Stimulated activated CD4-positive, alpha-beta T cell treated with anti-CD3 and anti-CD28 coated beads, Interleukin-15, amount 100 ng/mL, for 48 hours (primary cell): ENCODE results near the gene FARP1.

Experiments used
- DNase-seq, 2 donors: peaks; one replicate each; pipeline ENCODE4 v3.0.0-alpha.2; 2020; ENCODE audit warnings: low read depth in 2 of 2

The FARP1 gene

DNA sequence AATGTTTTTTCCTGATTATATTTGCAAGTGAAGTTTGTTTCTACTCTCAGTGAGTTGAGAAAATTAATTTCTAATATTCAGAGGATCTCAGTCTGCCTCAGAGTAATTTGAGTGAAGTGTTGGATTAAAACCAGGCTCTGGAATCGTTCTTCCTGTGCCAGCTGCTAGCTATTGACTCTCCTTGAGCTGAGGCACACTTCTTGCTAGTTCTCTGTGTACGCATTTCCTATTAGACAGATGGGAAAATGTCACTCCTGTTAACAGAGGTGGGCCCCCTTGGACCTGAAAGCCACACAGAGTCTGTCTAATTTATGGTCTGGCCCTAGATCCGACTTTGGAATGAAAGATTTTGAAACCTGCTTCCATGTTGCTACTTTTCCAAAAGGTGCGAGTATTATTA lies 141.8 kb downstream of the FARP1 start:
- DNase-seq: no peak

DNA sequence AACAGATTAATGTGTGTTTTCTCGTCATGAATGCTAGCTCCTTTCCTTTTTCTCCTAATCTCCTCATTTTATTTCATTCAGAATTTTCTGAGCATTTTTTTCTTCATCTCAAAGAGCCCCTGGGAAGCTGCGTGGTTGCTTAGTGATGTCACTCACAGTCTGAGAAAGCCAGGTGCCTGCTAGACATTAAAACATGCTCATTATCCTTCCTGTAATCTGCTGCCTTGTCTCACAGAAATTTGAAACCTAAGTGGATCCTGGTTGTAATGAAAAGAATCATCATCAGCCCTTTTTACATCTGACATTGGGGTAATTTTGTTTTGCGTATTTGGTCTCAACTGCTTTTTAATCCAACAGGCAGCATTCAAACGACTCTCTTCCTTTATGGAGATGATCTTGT lies 142.4 kb downstream of the FARP1 start:
- DNase-seq: no peak

DNA sequence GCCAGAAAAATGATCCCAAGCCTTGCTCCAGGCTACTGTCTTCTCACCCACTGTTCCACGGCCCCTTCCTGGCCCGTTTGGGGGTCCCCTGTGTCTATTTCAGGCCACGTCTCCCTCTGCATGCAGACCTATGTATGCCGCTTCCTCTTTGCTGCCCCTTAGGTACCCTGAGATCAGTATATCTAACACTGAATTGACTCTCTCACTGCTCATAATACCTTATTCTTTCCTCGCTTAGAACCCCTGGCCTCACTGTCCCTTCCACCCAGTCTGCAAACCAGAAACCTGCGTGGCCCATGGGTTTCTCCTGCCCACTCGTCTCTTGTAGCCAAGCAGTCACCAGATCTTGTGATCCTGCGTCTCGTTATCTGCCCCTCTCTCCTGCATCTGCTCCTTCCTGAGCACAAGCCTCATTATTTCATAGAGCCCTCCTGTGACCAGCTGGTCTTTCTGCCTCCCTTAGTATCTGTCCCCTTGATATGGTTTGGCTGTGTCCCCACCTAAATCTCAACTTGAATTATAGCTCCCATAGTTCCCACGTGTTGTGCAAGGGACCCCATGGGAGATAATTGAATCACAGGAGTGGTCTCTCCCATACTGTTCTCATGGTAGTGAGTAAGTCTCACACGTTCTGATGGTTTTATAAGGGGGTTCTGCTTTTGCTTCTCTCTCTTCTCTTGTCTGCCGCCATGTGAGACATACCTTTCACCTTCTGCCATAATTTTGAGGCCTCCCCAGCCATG lies 143.1 kb downstream of the FARP1 start:
- DNase-seq: no peak

DNA sequence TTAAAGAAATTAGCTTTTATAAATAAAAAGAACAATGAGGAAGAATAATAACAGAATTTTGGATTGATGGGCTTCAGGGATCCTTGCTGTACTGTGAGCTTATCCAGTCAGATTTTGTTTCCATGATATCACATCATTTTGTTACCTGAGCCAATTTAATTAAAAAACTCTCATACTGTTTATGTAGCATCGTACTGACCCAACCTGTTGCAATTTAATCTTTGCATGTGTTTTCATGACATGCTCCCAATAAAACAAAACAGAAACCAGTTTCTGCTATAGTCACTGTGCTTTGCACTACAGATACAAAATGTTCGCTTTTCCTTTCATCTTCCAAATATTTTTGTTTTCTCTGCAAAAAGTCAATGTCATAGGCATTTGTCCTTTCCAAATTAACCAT lies 143.9 kb downstream of the FARP1 start:
- DNase-seq: no peak

DNA sequence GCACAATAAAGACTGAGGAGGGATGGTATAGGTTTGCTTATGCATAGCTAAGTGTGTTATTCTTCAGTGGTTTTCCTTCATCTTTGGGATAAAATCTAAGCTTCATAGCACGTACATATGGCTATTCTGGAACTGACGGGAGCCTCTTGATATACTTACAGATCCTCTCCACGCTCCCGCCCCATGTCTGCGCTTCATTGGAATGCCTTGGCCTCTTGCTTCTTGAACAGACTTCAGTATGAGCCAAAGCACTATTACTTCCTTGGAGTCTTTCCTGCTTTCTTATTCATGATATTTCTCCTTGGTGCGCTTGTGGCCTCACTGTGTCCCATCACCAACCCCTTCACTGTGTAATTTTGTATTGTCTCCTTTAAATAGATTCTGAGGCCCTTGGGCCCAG lies 145.3 kb downstream of the FARP1 start:
- no peak for DNase-seq

DNA sequence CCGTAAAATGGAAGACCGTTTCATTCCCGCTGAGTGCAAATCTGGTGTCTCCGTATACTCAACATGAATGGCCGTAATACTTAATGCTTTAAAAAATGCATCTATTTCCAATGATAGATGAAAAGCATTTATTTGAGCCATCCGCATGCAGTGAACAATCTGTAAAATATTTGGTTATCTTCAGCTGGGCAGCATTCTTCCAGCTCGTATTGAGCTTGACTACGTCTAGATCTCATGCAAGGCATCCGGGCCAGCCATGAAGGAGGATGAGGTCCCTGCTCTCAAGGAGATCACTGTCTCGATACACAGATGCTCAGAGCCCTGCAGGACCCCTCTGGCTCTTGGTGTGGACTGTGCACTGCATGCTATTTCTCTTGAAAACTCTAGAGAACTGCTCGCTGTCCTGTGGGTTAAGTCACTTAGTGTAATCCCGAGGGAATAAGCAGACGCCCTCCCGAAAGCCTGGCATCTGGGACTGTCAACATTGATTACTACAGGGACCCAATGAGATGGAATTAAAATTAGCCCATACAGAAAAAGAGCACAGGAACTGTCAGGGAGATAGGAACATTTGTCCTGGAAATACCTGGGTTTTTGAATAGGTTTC lies 146.5 kb downstream of the FARP1 start:
- DNase-seq: no peak

DNA sequence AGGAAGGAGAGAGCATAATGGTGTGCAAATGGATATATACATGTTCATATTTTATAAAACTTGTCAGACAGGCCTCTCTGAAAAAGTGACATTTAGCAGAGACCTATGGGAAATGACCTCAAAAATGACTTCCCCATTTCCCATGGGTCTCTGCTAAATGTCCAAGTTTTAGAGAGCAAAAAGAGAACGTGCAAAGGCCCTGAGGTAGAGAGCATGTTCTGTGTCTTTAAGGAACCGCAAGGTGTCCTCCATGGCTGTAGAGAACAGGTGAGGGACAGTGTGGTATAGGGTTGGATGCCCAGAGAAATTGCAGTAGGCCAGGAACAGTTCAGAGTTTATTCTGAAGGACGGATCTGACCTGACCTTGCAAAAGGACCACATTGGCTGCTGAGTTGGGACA lies 147.4 kb downstream of the FARP1 start:
- no peak for DNase-seq

DNA sequence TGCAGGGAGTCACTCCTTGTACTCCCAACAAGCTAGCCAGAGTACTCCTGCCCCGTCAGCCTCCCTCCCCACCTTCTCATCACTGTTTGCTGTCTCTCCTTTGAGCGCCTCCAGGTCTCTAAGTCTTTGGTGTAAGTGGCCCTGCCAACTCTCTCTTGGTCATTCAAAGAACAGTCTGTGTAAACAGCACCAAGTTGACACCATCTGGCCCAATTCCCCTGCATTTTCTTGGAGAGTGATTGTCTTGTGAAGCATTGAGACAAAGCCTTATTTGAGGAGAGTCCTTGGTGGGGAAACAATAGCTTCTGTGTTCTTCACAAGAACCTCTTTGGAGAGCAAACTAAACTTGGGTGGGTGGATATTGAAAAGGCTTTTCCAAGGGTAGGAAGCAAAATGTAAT lies 148.8 kb downstream of the FARP1 start:
- DNase-seq: no peak

DNA sequence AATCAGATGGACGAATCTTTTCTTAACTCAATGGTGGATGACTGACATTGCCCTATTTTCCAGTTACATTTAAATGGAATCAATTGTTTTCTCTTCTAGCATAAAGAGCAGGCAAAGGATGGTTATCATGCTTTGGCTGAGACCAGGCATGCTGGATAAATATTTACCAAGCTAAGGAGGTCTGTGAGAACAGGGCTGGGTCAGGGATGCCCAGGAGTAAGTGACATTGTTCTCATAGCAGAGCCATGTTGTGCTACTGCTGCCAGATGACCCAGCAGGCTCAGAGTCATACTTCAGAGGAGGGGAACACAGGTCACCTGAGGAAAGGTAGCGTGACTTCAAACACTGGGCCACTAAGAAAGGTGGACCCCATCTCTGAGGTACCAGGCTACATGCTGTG lies 150.2 kb downstream of the FARP1 start:
- DNase-seq: no peak

DNA sequence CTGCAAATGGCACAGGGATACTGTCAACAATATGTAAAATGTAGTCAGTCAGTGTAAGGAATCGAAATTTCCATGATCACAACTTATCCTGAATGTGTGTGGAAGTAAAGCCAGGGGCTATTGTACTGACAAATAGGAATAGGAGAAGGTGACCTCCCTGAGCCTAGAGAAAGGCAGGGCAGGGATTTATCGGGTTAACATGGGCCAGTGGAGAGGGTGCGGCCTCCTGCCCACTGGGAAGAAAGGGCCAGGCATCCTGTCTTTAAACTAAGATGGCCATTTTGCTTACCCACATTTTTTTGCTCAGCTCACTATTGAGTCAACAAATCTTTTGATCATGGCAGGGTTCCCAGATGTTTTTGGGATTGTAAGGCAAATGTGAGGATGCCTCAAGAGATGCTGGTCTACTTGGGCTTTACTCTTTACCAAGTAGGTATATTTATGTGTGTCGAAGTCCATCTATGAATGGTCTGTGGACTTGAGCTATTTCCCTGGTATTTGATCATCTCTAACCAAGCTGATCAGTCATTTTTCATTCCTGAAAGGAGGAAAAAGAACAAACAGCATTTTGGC lies 150.8 kb downstream of the FARP1 start:
- no peak for DNase-seq

DNA sequence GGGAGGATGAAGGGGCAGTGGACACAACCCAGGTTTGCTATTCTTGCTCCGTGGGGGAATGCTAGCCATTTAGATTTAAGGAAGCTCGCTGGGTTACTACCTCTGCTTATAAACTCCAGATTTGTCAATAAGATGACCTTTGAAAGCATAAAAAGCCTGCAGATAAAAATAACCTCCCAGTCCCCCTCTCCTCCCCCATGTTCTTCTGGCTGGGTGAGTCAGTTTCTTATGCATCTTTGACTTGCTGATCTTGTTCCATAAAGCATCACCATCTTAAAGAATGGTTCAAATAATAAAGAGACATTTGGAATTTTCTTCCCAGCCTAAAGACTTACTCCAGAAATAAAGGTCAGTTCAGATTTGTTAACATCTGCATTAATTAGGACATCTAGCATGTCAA lies 152.5 kb downstream of the FARP1 start:
- DNase-seq: no peak

DNA sequence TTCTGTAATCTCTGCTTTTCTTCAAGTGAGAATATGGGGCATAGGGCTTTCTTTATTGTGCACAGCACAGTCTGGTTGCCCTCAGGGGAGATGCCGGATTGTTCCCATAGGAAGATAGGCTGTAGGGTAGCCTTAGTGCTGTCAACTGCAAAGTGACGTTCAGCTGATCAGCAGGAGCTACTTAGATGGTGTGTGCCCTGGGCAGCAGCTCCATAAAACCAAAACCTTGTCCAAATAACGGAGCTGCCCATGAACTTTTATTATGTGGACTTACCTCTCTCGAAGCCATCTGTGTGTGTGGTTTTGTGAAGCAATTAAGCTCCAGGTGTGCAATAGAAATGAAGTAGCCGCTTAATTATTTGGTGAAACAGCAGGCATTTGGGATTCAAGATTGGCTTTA lies 154.2 kb downstream of the FARP1 start:
- no peak for DNase-seq

DNA sequence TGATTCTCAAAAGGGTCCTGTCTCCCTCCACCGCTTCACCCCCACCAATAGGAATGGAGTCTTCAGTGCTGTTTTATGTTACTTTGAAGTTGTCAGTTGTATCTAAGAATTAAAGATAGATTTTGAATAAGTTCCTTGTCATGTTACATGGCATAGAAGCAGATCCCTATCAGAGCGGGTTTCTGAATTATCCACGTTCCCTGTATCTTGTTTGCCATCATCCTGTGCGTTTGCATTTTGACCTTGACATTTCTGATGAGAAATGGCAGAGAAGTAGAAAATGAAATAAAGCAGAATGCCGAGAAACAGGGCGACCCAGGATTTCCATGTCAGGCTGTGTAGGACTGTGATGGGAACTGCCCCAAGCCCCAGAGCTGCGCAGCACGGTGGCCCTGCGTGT lies 154.9 kb downstream of the FARP1 start:
- DNase-seq: no peak

DNA sequence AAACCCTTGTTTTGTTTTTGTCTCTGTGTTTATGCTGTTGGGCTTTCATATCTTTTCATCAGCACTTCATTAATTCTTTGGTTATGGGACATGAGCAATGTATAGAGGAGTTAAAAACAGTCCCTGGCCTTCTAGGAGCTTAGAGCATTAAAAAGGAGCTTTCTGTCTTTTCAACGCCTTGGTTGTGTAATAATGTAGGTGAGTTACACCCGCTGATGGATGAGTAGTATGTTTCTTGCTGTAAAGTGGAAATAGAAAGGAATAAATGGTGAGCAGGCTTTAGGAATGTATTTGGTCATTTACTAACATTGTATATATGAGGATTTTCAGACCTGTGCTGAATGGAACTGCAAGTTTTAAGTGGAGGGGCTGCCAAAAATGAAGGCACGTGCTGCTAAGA lies 155.7 kb downstream of the FARP1 start:
- no peak for DNase-seq

DNA sequence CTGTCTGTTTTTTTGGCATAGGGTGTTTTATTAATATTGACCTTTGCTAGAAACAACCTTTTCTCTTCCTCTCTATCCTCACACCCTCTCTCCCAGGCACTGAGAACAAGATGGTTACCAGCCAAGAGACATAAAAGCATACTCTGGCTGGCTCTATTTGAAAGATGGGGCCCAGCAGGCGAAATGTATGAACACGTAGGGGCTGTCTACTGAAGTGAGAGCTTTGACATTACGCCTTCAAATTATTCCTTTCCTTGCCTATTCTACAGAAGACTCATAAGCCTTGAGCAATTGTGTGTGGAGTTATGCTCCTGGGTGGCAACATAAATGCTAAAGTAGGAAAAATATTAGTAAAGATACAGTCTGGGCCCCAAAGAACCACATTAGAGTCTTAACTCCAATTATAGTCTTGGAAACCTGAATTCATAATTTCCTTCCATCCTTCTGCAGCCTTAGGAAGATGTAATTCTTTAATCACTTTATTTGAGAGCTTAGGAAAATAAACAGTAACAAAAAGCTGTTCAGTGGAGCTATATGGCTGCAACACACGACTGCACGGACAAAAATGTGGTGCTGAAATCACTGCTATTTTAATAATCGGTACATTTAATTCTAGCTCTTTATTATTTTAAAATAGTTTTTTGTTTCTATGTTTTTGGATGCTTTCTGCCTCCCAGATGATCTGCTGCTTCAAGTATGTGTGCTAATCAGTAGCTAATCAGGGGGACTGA lies 156.5 kb downstream of the FARP1 start:
- no peak for DNase-seq

DNA sequence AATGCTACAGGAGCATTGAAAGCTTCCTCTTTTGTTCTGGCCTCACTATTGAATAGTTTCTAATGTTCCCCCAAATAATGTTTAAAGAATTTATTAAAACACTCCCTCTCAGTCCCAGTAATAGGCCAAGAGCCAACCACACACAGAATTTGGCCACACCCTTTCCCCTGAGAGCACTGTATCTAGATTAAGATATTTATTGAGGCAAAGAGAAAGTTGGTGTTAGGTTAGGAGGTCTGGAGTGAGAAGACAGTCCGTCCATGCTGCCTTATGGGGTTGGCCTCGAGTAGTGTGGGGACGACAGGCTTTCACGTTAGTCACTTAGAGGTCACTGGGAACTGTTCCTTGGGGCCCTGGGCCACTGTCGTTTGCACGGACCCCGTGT lies 157.1 kb downstream of the FARP1 start:
- DNase-seq: no peak

DNA sequence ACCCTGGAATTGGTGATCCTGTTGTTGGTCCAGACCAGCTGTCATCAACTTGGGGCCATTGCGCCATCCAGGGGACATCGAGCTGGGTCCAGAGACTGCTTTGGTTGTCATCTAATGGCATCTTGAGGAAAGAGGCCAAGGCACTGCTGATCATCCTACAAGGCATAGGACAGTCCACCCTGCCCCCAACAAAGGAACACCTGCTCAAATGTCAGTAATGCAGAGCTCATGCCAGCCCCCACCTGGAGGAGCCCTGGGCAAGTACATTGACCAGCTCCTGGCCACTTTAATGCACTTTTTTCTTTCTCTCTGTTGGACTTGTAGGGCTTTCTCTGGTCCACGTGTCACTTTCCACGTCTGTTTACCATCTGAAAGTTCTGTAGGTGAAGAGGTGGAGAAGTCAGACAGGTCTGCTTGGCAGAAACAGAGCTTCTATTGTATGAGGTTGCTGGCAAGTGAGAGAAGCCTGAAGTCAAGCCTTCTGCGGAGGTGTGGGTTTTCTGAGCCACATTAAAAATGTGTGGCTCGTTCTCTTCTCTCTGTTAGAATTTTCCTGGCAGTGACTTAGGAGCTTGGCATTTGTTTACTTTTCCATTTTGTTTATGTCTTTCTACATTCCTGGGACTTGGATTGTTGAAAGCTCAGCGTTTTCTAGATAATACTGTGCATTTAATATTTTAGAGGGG lies 158.2 kb downstream of the FARP1 start:
- DNase-seq: no peak

DNA sequence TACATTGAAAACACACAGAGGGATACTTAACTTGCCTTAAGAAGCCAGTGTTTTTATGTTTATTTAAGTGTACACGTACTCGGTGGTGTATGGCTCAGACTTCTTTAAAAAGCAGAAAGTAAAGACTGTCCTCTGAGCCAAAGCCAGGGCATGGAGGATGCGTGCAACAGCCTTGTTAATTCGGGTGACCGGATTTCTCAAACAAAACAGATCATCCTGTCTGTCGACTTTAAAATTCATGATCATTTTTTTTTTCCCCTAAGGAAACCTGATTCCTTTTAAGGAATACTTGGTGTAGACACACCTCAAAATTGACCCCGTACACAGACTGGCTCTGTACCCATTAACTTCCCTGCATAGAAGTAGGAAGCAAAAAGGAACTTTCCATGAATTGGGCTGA lies 158.8 kb downstream of the FARP1 start:
- DNase-seq: no peak

DNA sequence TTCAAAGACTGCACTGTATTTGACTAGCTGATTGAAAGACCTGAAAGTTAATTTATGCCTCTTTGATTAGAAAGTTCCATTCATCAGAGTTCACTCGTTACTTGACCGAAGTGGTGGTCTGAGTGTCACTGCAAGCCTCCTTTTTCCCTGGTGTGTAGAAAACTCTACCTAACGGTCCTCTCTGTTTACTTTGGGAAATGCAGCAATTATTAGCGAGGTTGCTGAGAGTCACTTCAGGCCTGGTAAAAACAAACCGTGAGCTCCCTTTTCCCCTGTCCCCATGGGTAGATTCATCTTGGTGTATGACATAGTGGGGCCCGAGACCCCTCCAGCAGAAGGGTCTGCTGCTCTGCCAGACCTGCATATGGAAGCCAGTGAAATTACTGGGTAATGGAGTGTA lies 161.0 kb downstream of the FARP1 start:
- no peak for DNase-seq

DNA sequence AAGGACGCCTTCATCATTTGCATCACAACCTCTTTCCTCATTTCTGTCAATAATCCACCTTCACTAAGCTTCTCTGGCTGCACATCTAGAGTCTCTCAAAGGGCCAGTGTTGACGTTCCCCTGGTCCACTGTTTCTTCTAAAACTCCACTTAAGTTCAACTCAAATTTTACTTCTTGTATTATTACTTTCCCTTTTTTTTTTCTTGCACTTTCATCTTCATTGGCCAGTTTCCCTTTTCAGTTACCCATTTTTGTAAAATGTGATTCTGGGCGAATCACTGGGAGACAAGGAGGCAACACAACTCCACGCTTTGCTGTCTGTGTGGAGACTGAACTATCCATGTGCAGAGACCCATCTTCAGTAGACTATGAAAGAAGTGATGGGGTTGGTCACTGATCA lies 162.8 kb downstream of the FARP1 start:
- DNase-seq: no peak

DNA sequence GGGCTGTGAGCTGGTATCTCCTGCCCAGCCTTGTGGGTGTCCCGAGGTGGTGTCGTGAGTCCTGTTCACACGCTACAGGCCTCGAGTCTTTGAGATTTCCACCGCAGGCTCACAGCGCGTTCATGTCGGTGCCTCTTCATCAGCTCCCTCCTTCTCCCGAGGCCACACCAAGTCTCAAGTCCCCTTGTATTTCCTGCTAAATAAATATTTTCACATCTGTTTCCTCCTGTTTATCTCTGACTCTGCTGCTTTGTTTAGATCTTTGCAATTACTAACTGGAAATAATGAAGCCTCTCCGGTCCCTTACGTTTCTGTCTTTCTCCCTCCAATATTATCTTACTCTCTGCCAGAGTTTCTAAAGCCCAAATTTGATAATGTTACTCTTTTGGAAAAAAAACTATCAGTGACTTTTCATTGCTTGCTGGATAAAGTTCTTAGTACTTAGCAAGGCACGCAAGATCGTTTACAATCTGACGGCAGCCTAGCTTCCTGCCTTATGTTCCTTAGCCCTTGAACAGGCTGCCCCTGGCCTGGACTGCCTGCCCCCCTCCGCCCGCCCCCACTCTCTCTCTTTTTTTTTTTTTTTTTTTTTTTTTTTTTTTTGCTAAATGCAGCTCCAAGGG lies 164.7 kb downstream of the FARP1 start:
- DNase-seq: no peak
